HG03196 (cell line): ENCODE results near the gene CDH13.

Experiments used
- ATAC-seq: cut with Tn5 transposase; IDR thresholded peaks from one replicate; pipeline ENCODE4 v1.9.1; 2021; ENCODE audit not compliant: unreplicated experiment

The CDH13 gene

GRCh38 chr16:83137894-83138293 lies 511.1 kb downstream of the CDH13 start:
- no peak for ATAC-seq

- ATAC-seq: no peak
Observed at GRCh38 chr16:83138512-83138911, 511.7 kb downstream of the CDH13 start.

GRCh38 chr16:83138976-83139690 lies 512.4 kb downstream of the CDH13 start:
- no peak for ATAC-seq

GRCh38 chr16:83143788-83144187 lies 517.0 kb downstream of the CDH13 start:
- ATAC-seq: no peak

- ATAC-seq: no peak
Observed at GRCh38 chr16:83145297-83145696, 518.5 kb downstream of the CDH13 start.

GRCh38 chr16:83147244-83147643 lies 520.5 kb downstream of the CDH13 start:
- ATAC-seq: no peak

GRCh38 chr16:83158320-83158957 lies 531.7 kb downstream of the CDH13 start:
- no peak for ATAC-seq

- ATAC-seq: no peak
Observed at GRCh38 chr16:83159049-83159448, 532.3 kb downstream of the CDH13 start.

- ATAC-seq: no peak
Observed at GRCh38 chr16:83160287-83161020, 533.7 kb downstream of the CDH13 start.

- ATAC-seq: no peak
Observed at GRCh38 chr16:83162791-83163190, 536.0 kb downstream of the CDH13 start.

GRCh38 chr16:83164816-83165215 lies 538.0 kb downstream of the CDH13 start:
- ATAC-seq: no peak

GRCh38 chr16:83171396-83171795 lies 544.6 kb downstream of the CDH13 start:
- ATAC-seq: no peak

- no peak for ATAC-seq
Observed at GRCh38 chr16:83174671-83175070, 547.9 kb downstream of the CDH13 start.

GRCh38 chr16:83176802-83177201 lies 550.0 kb downstream of the CDH13 start:
- no peak for ATAC-seq

- no peak for ATAC-seq
Observed at GRCh38 chr16:83185902-83186301, 559.1 kb downstream of the CDH13 start.

GRCh38 chr16:83187405-83187804 lies 560.6 kb downstream of the CDH13 start:
- ATAC-seq: no peak

- ATAC-seq: no peak
Observed at GRCh38 chr16:83196796-83197195, 570.0 kb downstream of the CDH13 start.

GRCh38 chr16:83197450-83197849 lies 570.7 kb downstream of the CDH13 start:
- no peak for ATAC-seq

- ATAC-seq: no peak
Observed at GRCh38 chr16:83198977-83199376, 572.2 kb downstream of the CDH13 start.

GRCh38 chr16:83200005-83200779 lies 573.4 kb downstream of the CDH13 start:
- no peak for ATAC-seq

- ATAC-seq: no peak
Observed at GRCh38 chr16:83201748-83202147, 575.0 kb downstream of the CDH13 start.
